Vagina (tissue), 2 donors: ENCODE measurements around the gene KCNK18. TPM values are rescaled to one million over a fixed set of nuclear protein-coding genes. Genes with fewer than 3 reads are reported as not detected.

Experiments used
- DNase-seq, 2 donors: peaks; one replicate each; pipeline ENCODE4 v3.0.0-alpha.2; 2017; ENCODE audit errors: extremely low spot score in 2 of 2
- H3K27ac ChIP-seq: fragments of 200-600 bp; sonication (generic); one replicate; pipeline ENCODE4 v1.5.1; 2019
- H3K27me3 ChIP-seq: fragments of 200-600 bp; sonication (generic); one replicate; pipeline ENCODE4 v1.5.1; 2019
- H3K36me3 ChIP-seq, 2 donors: fragments of 200-600 bp; sonication (generic); one replicate each; pipeline ENCODE4 v1.5.1; 2017 to 2019
- H3K4me1 ChIP-seq: fragments of 200-600 bp; sonication (generic); one replicate; pipeline ENCODE4 v1.5.1; 2019
- H3K4me3 ChIP-seq, 2 donors: fragments of 200-600 bp; sonication (generic); 1 replicate in 1 of 2; 2 replicates in 1 of 2; pipeline ENCODE4 v1.5.1; 2016 to 2019
- H3K9me3 ChIP-seq: fragments of 200-600 bp; sonication (generic); one replicate; pipeline ENCODE4 v1.5.1; 2019
- CTCF ChIP-seq, 3 experiments: fragments of 450-650 bp in 2 of 3; fragments of 200-600 bp in 1 of 3; sonication (generic) in 1 of 3; IDR thresholded peaks; one replicate each; pipeline ENCODE4 v1.5.1; 2017 to 2019; ENCODE audit warnings: antibody characterized with exemption in 3 of 3, mild to moderate bottlenecking in 2 of 3, moderate library complexity in 2 of 3
- POLR2A ChIP-seq, 2 donors: fragments of 450-650 bp; IDR thresholded peaks; one replicate each; pipeline ENCODE4 v1.6.1; 2017; ENCODE audit warnings: antibody characterized with exemption in 2 of 2, mild to moderate bottlenecking in 2 of 2, moderate library complexity in 2 of 2
- POLR2AphosphoS5 ChIP-seq, 2 donors: sonication (generic); formaldehyde crosslinking; IDR thresholded peaks; one replicate each; pipeline ENCODE4 v1.9.0; 2017; ENCODE audit warnings: antibody characterized with exemption in 2 of 2, mild to moderate bottlenecking in 2 of 2, low read depth in 1 of 2; ENCODE audit not compliant: insufficient read depth in 1 of 2
- intact Hi-C: fragments of 100-400 bp; cut with DNase I; formaldehyde crosslinking; loops from one replicate; pipeline ENCODE4 v1.15.1; 2023
- total RNA-seq: library from RNA; depleted of rRNA; stranded (reverse); fragments of >200 nt; gene quantifications from one replicate; pipeline ENCODE4 v1.2.3, GENCODE V29; 2016

KCNK18 gene
- total RNA-seq, 1 donor from 2014 or later, result not detected

GRCh38 chr10:117242463-117242832 lies 45.2 kb downstream of the KCNK18 start:
- Histone ChIP-seq H3K9me3 (no peaks in the 10 kb centered on the region), H3K36me3 (no peaks in the 10 kb centered on the region), H3K27me3 (no peaks in the 10 kb centered on the region), H3K27ac (peak overlapping the region; percentile 80), H3K4me3 (peak overlapping the region in 1 of 2 donors; percentile 51), H3K4me1 (peaks cover 6% of the 10 kb centered on the region)
- intact Hi-C loops, result no loop called here
- TF ChIP-seq POLR2A (IDR thresholded peaks at IDR 0.05) (no peak), POLR2AphosphoS5 (IDR thresholded peaks at IDR 0.05; ENCODE audit: insufficient read depth in 1 of 2, low read depth in 1 of 2) (no peak), CTCF (IDR thresholded peaks at IDR 0.05) (no peak)
- DNase-seq, result no peak

GRCh38 chr10:117246997-117247671 lies 49.8 kb downstream of the KCNK18 start:
- Histone ChIP-seq H3K27ac (peak overlapping the region; percentile 69), H3K4me1 (peaks cover 31% of the 10 kb centered on the region), H3K36me3 (no peaks in the 10 kb centered on the region), H3K4me3 (no peak overlapping the region), H3K27me3 (no peaks in the 10 kb centered on the region), H3K9me3 (no peaks in the 10 kb centered on the region)
- no peak for DNase-seq
- TF ChIP-seq POLR2AphosphoS5 (IDR thresholded peaks at IDR 0.05; ENCODE audit: insufficient read depth in 1 of 2, low read depth in 1 of 2), result no peak
- TF ChIP-seq CTCF (IDR thresholded peaks at IDR 0.05), result no peak
- no peak for TF ChIP-seq POLR2A (IDR thresholded peaks at IDR 0.05)
- intact Hi-C loops, result no loop called here

GRCh38 chr10:117248750-117249465 lies 51.6 kb downstream of the KCNK18 start:
- H3K9me3 ChIP-seq, result no peaks in the 10 kb centered on the region
- H3K27me3 ChIP-seq, result no peaks in the 10 kb centered on the region

GRCh38 chr10:117249493-117250093 lies 52.3 kb downstream of the KCNK18 start:
- DNase-seq, result no peak
- H3K27me3 ChIP-seq, result no peaks in the 10 kb centered on the region
- TF ChIP-seq POLR2AphosphoS5 (IDR thresholded peaks at IDR 0.05; ENCODE audit: insufficient read depth in 1 of 2, low read depth in 1 of 2) (no peak), POLR2A (IDR thresholded peaks at IDR 0.05) (no peak), CTCF (IDR thresholded peaks at IDR 0.05) (no peak)

More at GRCh38 chr10:117248750-117249465, 51.6 kb downstream of the KCNK18 start:
- H3K4me1 ChIP-seq, result peaks cover 31% of the 10 kb centered on the region
- intact Hi-C loops, result no loop called here
- no peaks in the 10 kb centered on the region for H3K36me3 ChIP-seq
- TF ChIP-seq POLR2AphosphoS5 (IDR thresholded peaks at IDR 0.05; ENCODE audit: insufficient read depth in 1 of 2, low read depth in 1 of 2), result no peak
- no peak for TF ChIP-seq CTCF (IDR thresholded peaks at IDR 0.05)
- TF ChIP-seq POLR2A (IDR thresholded peaks at IDR 0.05), result no peak
- DNase-seq, result no peak
- peak overlapping the region; percentile 44 for H3K27ac ChIP-seq
- H3K4me3 ChIP-seq, result no peak overlapping the region

More at GRCh38 chr10:117249493-117250093, 52.3 kb downstream of the KCNK18 start:
- Histone ChIP-seq H3K9me3 (no peaks in the 10 kb centered on the region), H3K4me3 (no peak overlapping the region), H3K4me1 (peaks cover 31% of the 10 kb centered on the region), H3K36me3 (no peaks in the 10 kb centered on the region), H3K27ac (peak overlapping the region; percentile 44)
- intact Hi-C loops, result no loop called here
